ENCODE measurements around the gene WASF2. TPM values are rescaled to one million over a fixed set of nuclear protein-coding genes. Genes with fewer than 3 reads are reported as not detected.

Gene WASF2
- total RNA-seq, 3 donors from 2014 or later: 131 to 159 (median 134) TPM

GRCh38 chr1:27356619-27357280 is 133.2 kb downstream of the WASF2 start:
- DNase-seq: peak; percentile 89 to 92 (median 91)
- Histone ChIP-seq H3K9me3 (no peaks in the 10 kb centered on the region), H3K4me3 (no peak overlapping the region), H3K4me1 (ENCODE audit: low read depth) (peaks cover 9% of the 10 kb centered on the region), H3K36me3 (ENCODE audit: low read depth) (no peaks in the 10 kb centered on the region)
- peak; percentile 85 for ATAC-seq
- no peak for TF ChIP-seq CTCF (IDR thresholded peaks at IDR 0.05)
- intact Hi-C loops (cut with DNase I, micrococcal nuclease): loop anchor here in 1 of 2 donors (5.0 kb wide), 1 partner anchor 36 kb away; the partner anchor contains the start of gene GPR3

- no peak for DNase-seq
- intact Hi-C loops (cut with DNase I, micrococcal nuclease): loop anchor here in 1 of 2 donors (5.0 kb wide), 1 partner anchor 36 kb away; the partner anchor contains the start of gene GPR3
- Histone ChIP-seq H3K4me3 (no peak overlapping the region), H3K36me3 (ENCODE audit: low read depth) (no peaks in the 10 kb centered on the region), H3K4me1 (ENCODE audit: low read depth) (peaks cover 9% of the 10 kb centered on the region), H3K9me3 (no peaks in the 10 kb centered on the region)
- TF ChIP-seq CTCF (IDR thresholded peaks at IDR 0.05): no peak
- no peak for ATAC-seq
These were observed 133.7 kb downstream of the WASF2 start for GRCh38 chr1:27356277-27356618.

GRCh38 chr1:27355683-27356082 is 134.3 kb downstream of the WASF2 start:
- Histone ChIP-seq H3K4me3 (no peak overlapping the region), H3K36me3 (ENCODE audit: low read depth) (no peaks in the 10 kb centered on the region), H3K4me1 (ENCODE audit: low read depth) (peaks cover 15% of the 10 kb centered on the region), H3K9me3 (no peaks in the 10 kb centered on the region)
- no peak for TF ChIP-seq CTCF (IDR thresholded peaks at IDR 0.05)
- intact Hi-C loops (cut with DNase I, micrococcal nuclease): loop anchor here in 1 of 2 donors (5.0 kb wide), 1 partner anchor 37 kb away; the partner anchor contains the start of gene GPR3
- no peak for DNase-seq
- no peak for ATAC-seq

Other genes with a start within 250 kb of the WASF2 start
- gene TMEM222, start 168.0 kb downstream of the WASF2 start, total RNA-seq: 10 to 100 TPM; 30.0 to 30.9 (median 30.8) TPM
- 1 to 10 TPM; 4.2 to 9.7 (median 8.7) TPM for gene SYTL1, start 148.1 kb downstream of the WASF2 start, total RNA-seq
- gene MAP3K6, start 123.2 kb downstream of the WASF2 start, total RNA-seq: 10 to 100 TPM; 18.5 to 38.5 (median 28.5) TPM
- gene FCN3, start 115.3 kb downstream of the WASF2 start, total RNA-seq: under 1 TPM in 2 of 3 donors, not detected in 1; 0.60 to 0.79 TPM
- 1 to 10 TPM in 1 of 3 donors, under 1 TPM in 2; 0.29 to 1.3 (median 0.51) TPM for gene CD164L2, start 106.8 kb downstream of the WASF2 start, total RNA-seq
- under 1 TPM in 1 of 3 donors, not detected in 2; 0.14 TPM for gene GPR3, start 97.5 kb downstream of the WASF2 start, total RNA-seq
- gene AHDC1, start 114.0 kb upstream of the WASF2 start, total RNA-seq: 10 to 100 TPM; 13.7 to 58.6 (median 18.7) TPM
- gene FGR, start 145.0 kb upstream of the WASF2 start, total RNA-seq: 1 to 10 TPM; 2.3 to 5.7 (median 5.3) TPM
- gene IFI6, start 182.0 kb upstream of the WASF2 start, total RNA-seq: 10 to 100 TPM in 2 of 3 donors, 1 to 10 TPM in 1; 8.3 to 51.4 (median 45.4) TPM
- 10 to 100 TPM; 10.6 to 17.5 (median 14.0) TPM for gene FAM76A, start 235.8 kb upstream of the WASF2 start, total RNA-seq